Fibroblast of skin of left biceps (primary cell): ENCODE data around the gene RPS16.

Source experiments
- DNase-seq, 2 experiments: peaks; one replicate each; pipeline ENCODE4 v3.0.0-alpha.2; 2013; ENCODE audit warnings: low read depth in 2 of 2

RPS16 gene

GRCh38 chr19:39422020-39422419 is 13.7 kb downstream of the RPS16 start:
- no peak for DNase-seq

GRCh38 chr19:39420769-39421168 is 15.0 kb downstream of the RPS16 start:
- no peak for DNase-seq

- no peak for DNase-seq
These were observed 16.7 kb downstream of the RPS16 start for GRCh38 chr19:39419003-39419402.

GRCh38 chr19:39417463-39418181 is 18.1 kb downstream of the RPS16 start:
- DNase-seq, result no peak

GRCh38 chr19:39416152-39417120 is 19.3 kb downstream of the RPS16 start:
- DNase-seq, result no peak

GRCh38 chr19:39415111-39416046 is 20.4 kb downstream of the RPS16 start:
- DNase-seq, result no peak

GRCh38 chr19:39413911-39414608 is 21.7 kb downstream of the RPS16 start:
- DNase-seq, result no peak

GRCh38 chr19:39413272-39413910 is 22.4 kb downstream of the RPS16 start:
- no peak for DNase-seq

GRCh38 chr19:39412867-39413271 is 22.9 kb downstream of the RPS16 start:
- DNase-seq, result no peak

- DNase-seq, result peak; percentile 100
These were observed 23.5 kb downstream of the RPS16 start, which contains the start of gene PLEKHG2 for GRCh38 chr19:39412100-39412866. Gene PLEKHG2, plus strand, starts transcription at chr19:39412669. Its CDS starts 1,418 bp downstream, at chr19:39414087.

GRCh38 chr19:39411832-39412099 is 24.0 kb downstream of the RPS16 start:
- peak; percentile 78 to 81 for DNase-seq

- no peak for DNase-seq
These were observed 24.5 kb downstream of the RPS16 start for GRCh38 chr19:39411081-39411831.

GRCh38 chr19:39410831-39411080 is 25.0 kb downstream of the RPS16 start:
- no peak for DNase-seq

GRCh38 chr19:39410017-39410830 is 25.5 kb downstream of the RPS16 start:
- no peak for DNase-seq

GRCh38 chr19:39409208-39410016 is 26.3 kb downstream of the RPS16 start:
- DNase-seq, result no peak

GRCh38 chr19:39408392-39409207 is 27.1 kb downstream of the RPS16 start:
- DNase-seq, result no peak
